Measurements from ENCODE around the gene SLC39A7. TPM values are rescaled to one million over a fixed set of nuclear protein-coding genes. Genes with fewer than 3 reads are reported as not detected.
A peak's percentile ranks its signal among the peaks of the same experiment; 100 is the strongest.

SLC39A7 gene
- total and polyA plus RNA-seq, 2 of the 13 experiments (the other 11 are each of a cell fraction or from before 2014, with no cell fraction given), result 142 to 229 TPM

GRCh38 chr6:33199687-33200218, 914 bp upstream of the SLC39A7 start:
- H3K79me2 ChIP-seq (ENCODE audit: insufficient read depth, low read length), result peaks cover 38% of the 10 kb centered on the region
- intact Hi-C loops (cut with micrococcal nuclease; ENCODE audit: unreplicated experiment) (loop anchor here (1.0 to 5.0 kb wide), 4 partner anchors 49 to 227 kb away; partner anchors contain the start of gene KIFC1), in situ Hi-C loops (cut with HindIII; ENCODE audit: extremely low pct_ligation_motif_present, low pct_unique_long_range_greater_than_20kb) (loop anchor here (5.0 to 10.0 kb wide), 3 partner anchors 48 to 215 kb away; partner anchors contain the start of genes CUTA, PHF1 and RGL2)
- POLR2A ChIA-PET, result interaction anchor here (0.7 to 4.1 kb wide), 20 partner anchors 8 to 1004 kb away, joined by 3 to 69 read pairs (median 6); partner anchors contain the start of genes B3GALT4, BRD2, PFDN6 and RGL2
- peak overlapping the region; percentile 99 for H3K27ac ChIP-seq (ENCODE audit: extremely low read length, insufficient read depth, low read length)
- WGBS (ENCODE audit: low lambda C conversion rate), result 3% methylated on average over 17 of the region's 26 CpGs
- H2AFZ ChIP-seq (ENCODE audit: low read length), result no peak overlapping the region
- TSS peak; percentile 54 for BruUV-seq (replicated peaks)
- CTCF ChIA-PET (ENCODE audit: low intra/inter-chr PET ratio, low total read pairs), result no interaction called here
- peak overlapping the region; percentile 98 for H3K4me2 ChIP-seq (ENCODE audit: low read depth, low read length)
- H3K4me1 ChIP-seq (ENCODE audit: insufficient read depth, low read length), result peaks cover 59% of the 10 kb centered on the region
- ATAC-seq, result peak; percentile 35
- peak overlapping the region; percentile 99 for H3K9ac ChIP-seq (ENCODE audit: insufficient read depth, low read depth, low read length)
- peak overlapping the region; percentile 87 to 93 (median 93) for H3K4me3 ChIP-seq (replicated peaks in 1 of 3; ENCODE audit: insufficient read depth in 1 of 3, low read depth in 2 of 3, low read length in 3 of 3)
- no peaks in the 10 kb centered on the region for H3K9me3 ChIP-seq (ENCODE audit: low read length)
- peaks cover 0 to 4% of the 10 kb centered on the region in 2 experiments; a peak in 1 of 5 replicates for H3K27me3 ChIP-seq (ENCODE audit: control insufficient read depth in 1 of 2, insufficient read depth in 2 of 2, low read length in 2 of 2)
- peaks cover 25 to 49% of the 10 kb centered on the region in 2 experiments for H3K36me3 ChIP-seq (replicated peaks in 1 of 2; ENCODE audit: control insufficient read depth in 1 of 2, insufficient read depth in 2 of 2, low read length in 2 of 2)
- H4K20me1 ChIP-seq (ENCODE audit: insufficient read depth, low read length), result peaks cover 29% of the 10 kb centered on the region
- DNase-seq (ENCODE audit: low spot score), result peak; percentile 88
- no peak for FAIRE-seq
- TF ChIP-seq DZIP1 (CRISPR knock-in tag; IDR thresholded peaks at IDR 0.05) (no peak), MLLT10 (CRISPR knock-in tag; IDR thresholded peaks at IDR 0.05) (no peak), CENPX (CRISPR knock-in tag; IDR thresholded peaks at IDR 0.05) (no peak), CREM (IDR thresholded peaks at IDR 0.05) (no peak), CREM (CRISPR knock-in tag; IDR thresholded peaks at IDR 0.05) (no peak), ZNF572 (CRISPR knock-in tag; IDR thresholded peaks at IDR 0.05) (peak; percentile 65; the same call in 1 of the 2 replicates), ZNF598 (CRISPR knock-in tag; IDR thresholded peaks at IDR 0.05; ENCODE audit: borderline replicate concordance) (peak; percentile 62; the same call in 1 of the 2 replicates), CCAR2 (optimal IDR thresholded peaks at IDR 0.05; ENCODE audit: low read depth, low read length) (no peak), SIX1 (CRISPR knock-in tag; IDR thresholded peaks at IDR 0.05; ENCODE audit: borderline replicate concordance) (no peak), PAX8 (CRISPR knock-in tag; IDR thresholded peaks at IDR 0.05; ENCODE audit: borderline replicate concordance) (0 out of 2 replicates have a peak, but pooled peaks have one; percentile 28), DDIT3 (CRISPR knock-in tag; IDR thresholded peaks at IDR 0.05) (no peak), ZNF737 (CRISPR knock-in tag; IDR thresholded peaks at IDR 0.05; ENCODE audit: borderline replicate concordance) (no peak), TP53 (CRISPR knock-in tag; conservative IDR thresholded peaks at IDR 0.05) (no peak), CBX2 (IDR thresholded peaks at IDR 0.05; ENCODE audit: low read depth, low read length) (no peak), CBX2 (CRISPR knock-in tag; IDR thresholded peaks at IDR 0.05; ENCODE audit: low read depth) (no peak), HIVEP1 (CRISPR knock-in tag; IDR thresholded peaks at IDR 0.05) (no peak; the same call in 1 of the 2 replicates), ZFP91 (CRISPR knock-in tag; IDR thresholded peaks at IDR 0.05; ENCODE audit: borderline replicate concordance) (no peak), ZNF335 (CRISPR knock-in tag; IDR thresholded peaks at IDR 0.05) (no peak; the same call in 1 of the 2 replicates)
- TF ChIP-seq, protein P1, sequence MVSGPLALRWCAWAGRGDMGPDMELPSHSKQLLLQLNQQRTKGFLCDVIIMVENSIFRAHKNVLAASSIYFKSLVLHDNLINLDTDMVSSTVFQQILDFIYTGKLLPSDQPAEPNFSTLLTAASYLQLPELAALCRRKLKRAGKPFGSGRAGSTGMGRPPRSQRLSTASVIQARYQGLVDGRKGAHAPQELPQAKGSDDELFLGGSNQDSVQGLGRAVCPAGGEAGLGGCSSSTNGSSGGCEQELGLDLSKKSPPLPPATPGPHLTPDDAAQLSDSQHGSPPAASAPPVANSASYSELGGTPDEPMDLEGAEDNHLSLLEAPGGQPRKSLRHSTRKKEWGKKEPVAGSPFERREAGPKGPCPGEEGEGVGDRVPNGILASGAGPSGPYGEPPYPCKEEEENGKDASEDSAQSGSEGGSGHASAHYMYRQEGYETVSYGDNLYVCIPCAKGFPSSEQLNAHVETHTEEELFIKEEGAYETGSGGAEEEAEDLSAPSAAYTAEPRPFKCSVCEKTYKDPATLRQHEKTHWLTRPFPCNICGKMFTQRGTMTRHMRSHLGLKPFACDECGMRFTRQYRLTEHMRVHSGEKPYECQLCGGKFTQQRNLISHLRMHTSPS (CRISPR knock-in tag; IDR thresholded peaks at IDR 0.05; ENCODE audit: low read depth), result 0 out of 2 replicates have a peak, but pooled peaks have one; percentile 15
